Fibroblast of lung (primary cell): Measurements from ENCODE around the gene DYNAP.

Source experiments
- CTCF ChIP-seq, 2 donors: IDR thresholded peaks in 1 of 2; conservative IDR thresholded peaks in 1 of 2; 1 replicate in 1 of 2; 2 replicates in 1 of 2; pipeline ENCODE4 v1.5.1; 2011 to 2012; ENCODE audit warnings: low read length in 2 of 2, control low read depth in 1 of 2, inconsistent platforms in 1 of 2, low read depth in 1 of 2, mild to moderate bottlenecking in 1 of 2
- EZH2 ChIP-seq: IDR thresholded peaks from 2 replicates; pipeline ENCODE4 v1.5.1; 2012; ENCODE audit warnings: low read length, control low read depth, mild to moderate bottlenecking; ENCODE audit errors: missing control alignments

DNA sequence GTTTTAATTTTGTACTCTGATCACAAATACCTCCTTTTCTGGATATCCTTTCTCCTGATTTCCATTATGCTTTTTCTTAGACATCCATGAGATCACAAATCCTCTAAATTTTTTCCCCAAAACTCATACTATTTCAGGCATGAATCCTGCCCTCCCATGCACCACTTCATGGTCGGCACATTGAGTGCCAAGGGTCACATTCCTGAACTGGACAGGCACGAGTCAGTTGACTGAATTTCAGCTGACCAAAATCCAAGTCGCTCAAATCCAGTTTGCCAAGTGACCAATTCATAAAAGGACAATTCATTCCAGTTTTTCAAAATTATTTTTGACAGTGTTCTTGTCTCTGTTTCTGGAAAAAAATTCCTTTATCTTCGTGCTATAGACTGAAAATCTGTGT, 22.1 kb downstream of the DYNAP start:
- no peak for TF ChIP-seq CTCF (conservative IDR thresholded peaks at IDR 0.05 in 1 of 2, IDR thresholded peaks at IDR 0.05 in 1 of 2; ENCODE audit: low read depth in 1 of 2, low read length in 2 of 2)
- no peak for TF ChIP-seq EZH2
